Fibroblast of skin of right quadriceps (primary cell): ENCODE data around the gene STX18.
"Not testable (repeated sequence)": the region's sequence is repeated elsewhere in the genome, so short reads cannot be mapped to it uniquely, and the experiment has no call there.

Experiments used
- DNase-seq: peaks from one replicate; pipeline ENCODE4 v3.0.0-alpha.2; 2013

Gene STX18

DNA sequence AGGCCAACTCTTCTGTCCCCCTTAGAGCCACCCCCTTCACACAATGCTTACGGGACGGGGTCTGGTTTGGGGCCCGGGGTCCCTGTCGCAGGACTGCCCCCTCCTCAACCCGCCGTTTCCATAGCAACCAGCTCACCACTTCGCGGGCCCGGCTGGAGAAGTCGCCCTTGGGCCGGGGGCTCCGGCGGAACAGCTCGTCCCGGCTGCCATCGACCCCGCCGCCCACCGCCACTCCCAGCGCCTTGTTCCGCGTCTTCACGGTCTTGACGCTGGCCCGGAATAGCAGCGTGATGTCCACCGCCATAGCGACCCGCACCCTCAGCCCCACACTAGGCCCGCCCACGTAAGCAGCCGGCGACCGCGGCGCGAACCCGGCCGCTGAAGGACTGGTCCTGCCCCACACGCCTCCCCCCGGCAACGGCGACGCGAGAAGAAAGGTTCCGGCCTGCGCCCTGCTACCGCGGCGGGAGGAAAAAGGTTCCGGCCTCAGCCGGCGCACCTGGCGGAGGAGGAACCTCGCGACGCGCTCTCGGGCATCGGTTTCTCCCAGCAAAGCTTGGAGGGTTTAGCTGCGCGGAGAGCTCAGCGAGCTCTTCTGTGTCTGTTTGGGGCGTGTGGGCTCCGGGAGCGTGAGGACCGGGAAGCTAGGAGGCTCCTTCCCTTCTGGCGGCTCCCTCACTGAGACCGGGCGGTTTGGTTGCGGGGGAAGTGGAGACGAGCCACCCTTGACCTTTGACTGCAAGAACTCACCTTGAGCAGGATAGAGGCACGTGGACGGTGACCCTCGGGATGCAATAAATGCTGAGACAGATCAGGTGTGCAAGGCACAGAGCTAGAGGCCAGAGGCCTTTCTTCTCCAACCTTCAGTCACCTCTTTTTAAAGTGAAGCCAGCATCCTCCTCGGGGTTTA is at the start of gene STX18:
STX18 (minus strand) TSS at position 388 of the 910 bp plus-strand sequence; CDS start at position 304, 84 bp downstream.
- DNase-seq = peak; percentile 87

DNA sequence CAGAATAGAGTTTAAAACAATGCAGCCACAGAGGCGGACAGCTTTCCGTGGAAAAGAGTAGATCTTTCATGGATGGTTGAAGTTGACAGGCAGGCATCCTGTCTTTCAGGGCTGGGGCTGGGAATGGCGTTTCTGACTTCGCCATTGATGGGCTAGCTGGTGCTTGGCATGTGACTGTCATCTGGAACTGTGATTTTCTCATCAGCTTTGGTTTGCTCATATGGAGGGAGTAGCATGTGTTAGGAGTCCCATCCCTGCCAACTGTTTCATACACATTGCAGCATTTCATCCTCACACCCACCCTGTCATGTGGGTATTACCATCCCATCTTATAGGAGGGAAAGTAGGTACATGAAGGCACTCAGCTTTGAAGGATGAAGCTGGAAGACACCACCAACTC is 49.2 kb upstream of the STX18 start:
- DNase-seq = no peak

DNA sequence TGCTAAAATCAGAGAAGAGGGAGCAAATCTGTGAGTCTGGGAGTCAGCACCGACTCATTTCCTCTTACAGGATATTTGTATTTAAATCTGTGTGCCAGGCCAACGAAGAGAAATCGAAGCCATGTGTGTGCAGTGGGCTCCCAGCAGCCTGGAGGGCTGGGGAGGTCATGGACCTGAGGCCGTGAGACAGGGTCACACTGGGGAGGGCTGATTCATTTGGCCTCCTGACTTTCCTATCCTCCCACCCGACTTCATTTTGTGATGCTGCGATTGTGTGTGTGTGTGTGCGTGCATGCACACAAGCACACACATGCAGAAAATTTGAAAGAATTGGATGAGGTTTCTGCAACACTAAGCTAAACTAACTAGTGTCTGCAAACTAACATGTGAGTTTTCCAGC is 48.7 kb upstream of the STX18 start:
- peak; percentile 67 for DNase-seq

DNA sequence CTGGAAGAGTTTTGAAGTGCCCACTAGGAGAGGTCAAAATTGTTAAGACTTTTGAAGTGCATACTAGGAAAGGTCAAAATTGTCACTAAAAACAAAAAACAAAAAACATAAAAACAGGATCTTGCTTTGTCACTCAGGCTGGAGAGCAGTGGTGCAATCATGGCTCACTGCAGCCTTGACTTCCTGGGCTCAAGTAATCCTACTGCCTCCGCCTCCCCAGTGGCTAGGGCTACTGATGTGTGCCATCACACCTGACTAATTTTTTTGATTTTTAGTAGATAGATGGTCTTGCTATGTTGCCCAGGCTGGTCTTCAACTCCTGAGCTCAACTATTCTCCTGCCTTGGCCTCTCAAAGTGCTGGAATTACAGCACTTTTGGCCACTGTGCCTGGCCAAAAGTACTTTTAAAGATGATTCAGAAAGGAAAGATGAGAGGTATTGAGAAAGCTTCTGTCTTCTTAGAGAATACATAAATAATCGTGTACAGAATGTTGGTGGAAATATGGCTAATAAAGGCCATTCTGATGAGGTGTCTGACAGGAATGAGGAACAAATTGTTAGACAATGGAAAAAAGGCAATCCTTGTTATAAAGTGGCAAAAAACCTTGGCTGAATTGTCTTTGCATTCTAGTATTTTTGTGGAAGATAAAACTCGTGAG is 43.3 kb upstream of the STX18 start:
- peak; percentile 88 for DNase-seq

DNA sequence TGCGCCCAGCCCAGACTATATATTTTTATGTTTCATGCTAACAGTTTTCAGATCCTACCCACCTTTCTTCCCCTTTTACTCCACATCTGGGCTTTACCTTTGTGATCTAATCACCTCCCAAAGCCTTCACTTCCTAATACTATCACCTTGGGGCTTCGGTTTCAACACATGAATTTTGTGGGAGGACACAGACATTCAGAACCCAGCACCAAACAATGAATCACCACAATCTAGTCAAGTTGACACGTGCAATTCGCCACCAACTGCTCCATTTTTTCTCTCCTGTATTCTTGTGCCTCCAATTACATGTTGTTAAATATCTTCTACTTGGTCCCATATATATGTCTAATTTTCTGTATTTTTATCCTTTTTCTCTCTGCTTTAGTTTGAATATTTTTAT is 41.8 kb upstream of the STX18 start:
- DNase-seq = no peak

DNA sequence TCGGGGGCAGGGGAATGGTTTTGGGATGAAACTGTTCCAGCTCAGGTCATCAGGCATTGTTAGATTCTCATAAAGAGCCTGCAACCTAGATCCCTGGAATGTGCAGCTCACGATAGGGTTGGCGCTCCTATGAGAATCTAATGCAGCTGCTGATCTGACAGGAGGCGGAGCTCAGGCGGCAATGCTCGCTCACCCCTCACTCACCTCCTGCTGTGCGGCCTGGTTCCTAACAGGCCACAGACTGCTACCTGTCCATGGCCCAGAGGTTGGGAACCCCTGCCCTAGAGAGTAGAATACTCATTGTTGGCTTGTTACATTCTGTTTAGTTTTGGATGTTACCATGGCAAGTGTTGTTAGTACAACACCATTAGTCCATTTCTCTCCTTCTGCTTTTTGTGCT is 40.8 kb upstream of the STX18 start:
- DNase-seq = no peak

DNA sequence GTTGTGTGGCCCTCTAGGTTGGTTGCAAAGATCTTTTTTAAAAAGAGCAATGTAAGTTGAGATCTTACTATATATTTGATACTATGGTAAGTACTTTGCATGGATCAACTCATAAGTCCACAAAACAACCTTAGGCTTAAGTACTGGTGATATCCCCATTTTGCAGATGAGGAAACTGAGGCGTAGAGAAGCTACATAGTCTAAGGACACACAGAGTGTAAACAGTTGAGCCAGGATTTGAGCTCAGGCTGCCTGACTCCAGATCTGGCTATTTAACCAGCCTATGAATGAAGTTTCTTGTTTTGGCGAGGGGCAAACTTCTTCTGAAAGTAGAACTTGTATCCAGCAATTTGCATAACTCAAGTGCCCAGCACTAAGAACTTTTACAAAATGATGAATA is 38.6 kb upstream of the STX18 start:
- DNase-seq = no peak

DNA sequence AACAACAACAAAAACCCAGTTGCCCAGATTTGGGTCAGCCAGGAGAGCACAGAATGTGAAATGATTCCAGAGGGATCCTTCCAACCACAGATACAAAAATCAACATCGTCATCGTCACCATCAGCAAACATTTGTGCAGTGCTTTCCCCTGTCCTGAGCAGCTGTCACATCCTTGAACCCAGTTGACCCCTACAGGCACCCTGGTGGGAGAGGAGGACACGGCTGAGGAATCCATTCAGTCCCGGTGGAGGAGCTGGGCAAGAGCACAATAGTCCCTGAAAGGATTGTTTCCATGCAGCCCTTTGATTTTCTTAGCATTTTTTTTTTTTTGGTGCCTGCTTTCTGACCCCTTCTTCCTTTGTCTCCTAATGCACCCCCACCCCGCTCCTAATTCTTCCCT is 37.1 kb upstream of the STX18 start:
- no peak for DNase-seq

DNA sequence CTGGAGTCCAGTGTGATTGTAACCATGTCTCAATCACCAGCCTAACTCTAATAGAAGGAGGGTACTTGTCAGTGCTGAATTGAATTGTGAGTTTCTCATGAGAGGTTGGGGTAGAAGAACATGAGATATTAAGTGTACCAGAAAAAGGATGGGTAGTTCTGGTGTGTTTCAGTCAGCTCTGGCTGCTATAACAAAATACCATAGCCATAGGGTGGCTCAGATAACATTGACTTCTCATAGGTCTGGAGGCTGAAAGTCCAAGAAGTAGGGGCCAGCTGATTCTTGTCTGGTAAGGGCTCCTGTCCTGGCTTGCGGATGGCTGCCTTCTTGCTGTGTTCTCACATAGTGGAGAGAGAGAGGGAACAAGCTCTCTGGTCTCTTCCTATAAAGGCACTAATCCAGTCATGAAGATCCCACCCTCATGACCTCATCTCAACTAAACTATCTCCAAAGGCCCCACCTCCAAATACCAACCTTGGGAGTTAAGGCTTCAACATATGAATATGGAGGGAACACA is 35.6 kb upstream of the STX18 start:
- no peak for DNase-seq

DNA sequence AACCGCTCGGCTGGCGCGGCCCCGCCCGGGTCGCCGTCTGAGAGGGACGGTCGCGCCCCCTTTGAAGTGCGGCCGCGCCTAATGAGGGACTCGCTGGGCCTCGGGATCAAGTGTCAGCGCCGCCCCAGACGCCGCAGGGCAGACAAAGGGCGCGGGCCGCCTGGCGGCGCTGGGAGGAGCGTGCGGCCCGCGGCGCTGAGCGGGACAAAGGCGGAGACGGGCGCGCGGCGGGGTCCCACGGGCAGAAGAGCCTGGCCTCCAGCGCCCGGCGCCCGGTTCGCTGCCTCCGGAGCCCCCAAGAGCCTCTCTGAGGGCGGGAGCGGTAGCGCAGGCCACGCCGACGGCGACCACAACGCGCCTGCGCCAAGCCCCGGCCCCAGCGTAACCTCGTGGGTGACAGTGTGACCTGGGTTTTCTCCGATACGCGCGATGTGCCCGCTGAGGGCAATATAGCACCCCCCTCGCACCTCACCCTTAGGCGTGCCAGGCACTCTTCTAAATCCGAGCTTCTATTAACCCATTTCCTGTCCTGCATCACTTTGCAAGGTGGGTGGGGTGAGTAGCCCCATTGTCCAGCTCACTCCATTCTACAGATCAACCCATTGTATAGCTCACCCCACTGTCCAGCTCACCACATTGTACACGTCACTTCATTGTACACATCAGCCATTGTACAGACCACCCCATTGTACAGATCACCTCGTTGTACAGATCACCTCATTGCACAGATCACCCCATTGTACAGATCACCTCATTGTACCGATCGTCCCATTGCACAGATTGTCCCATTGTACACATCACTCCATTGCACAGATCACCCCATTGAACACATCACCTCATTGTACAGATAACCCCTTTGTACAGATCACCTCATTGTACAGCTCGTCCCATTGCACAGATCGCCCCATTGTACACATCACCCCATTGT is 33.7 kb upstream of the STX18 start:
- DNase-seq = peak; percentile 56

DNA sequence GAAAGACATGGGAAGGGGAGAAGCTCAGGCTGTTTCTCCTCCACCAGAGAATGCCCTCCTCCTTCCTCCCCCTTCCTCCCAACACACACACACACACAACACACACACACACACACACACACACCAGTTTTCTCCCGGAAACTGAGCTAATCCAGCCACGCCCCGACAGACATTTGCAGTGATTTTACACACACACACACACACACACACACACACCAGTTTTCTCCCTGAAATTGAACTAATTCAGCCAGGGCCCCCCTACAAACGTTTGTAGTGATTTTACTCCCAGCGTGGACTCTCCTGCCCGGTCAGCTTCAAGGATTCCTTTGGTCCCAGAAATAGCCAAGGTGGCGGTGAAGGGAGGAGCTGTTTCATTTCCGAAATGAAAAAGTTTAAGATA is 32.9 kb upstream of the STX18 start:
- peak; percentile 85 for DNase-seq

DNA sequence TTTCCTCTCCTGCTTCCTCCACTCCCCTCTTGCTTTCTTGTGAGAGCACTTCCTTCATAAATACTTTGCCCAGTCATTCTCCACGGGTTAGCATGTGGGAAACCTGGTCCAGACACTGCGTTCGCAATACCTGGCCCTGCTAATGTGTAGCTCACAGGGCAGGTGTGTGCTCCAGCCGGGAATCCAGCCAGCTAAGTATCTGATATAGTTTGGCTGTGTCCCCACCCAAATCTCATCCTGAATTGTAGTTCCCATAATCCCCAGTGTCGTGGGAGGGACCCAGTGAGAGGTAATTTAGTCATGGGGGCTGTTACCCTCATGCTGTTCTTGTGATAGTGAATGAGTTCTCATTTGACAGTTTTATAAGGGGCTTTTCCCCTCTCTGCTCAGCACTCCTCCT is 32.2 kb upstream of the STX18 start:
- no peak for DNase-seq

DNA sequence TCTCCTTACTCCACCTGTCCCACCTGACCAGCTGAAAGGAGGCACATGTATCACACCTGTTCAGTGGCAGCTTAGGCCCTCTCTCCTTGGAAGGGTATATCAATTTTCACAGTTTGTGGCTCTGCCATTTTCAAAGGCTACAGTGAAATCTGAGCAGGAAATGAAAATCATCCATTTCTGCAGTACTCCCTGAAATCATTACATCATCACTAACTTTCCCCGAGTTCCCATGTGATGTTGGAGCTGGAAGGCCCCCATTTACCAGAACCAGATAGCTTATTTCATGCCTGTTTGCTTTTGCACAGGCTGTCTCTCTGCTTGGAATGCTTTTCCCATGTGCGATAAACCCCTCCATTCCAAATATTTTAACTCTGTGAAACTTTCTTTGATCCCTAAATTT is 31.0 kb upstream of the STX18 start:
- DNase-seq = no peak

DNA sequence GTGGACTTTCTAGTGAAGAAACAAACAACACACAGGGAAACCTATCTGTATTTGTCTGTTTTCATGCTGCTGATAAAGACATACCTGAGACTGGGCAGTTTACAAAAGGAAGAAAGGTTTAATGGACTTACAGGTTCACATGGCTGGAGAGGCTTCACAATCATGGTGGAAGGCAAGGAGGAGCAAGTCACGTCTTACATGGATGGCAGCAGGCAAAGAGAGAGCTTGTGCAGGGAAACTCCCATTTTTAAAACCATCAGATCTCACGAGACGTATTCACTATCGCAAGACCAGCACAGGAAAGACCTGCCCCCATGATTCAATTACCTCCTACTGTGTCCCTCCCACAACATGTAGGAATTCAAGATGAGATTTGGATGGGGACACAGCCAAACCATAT is 28.0 kb upstream of the STX18 start:
- not testable (repeated sequence) for DNase-seq

DNA sequence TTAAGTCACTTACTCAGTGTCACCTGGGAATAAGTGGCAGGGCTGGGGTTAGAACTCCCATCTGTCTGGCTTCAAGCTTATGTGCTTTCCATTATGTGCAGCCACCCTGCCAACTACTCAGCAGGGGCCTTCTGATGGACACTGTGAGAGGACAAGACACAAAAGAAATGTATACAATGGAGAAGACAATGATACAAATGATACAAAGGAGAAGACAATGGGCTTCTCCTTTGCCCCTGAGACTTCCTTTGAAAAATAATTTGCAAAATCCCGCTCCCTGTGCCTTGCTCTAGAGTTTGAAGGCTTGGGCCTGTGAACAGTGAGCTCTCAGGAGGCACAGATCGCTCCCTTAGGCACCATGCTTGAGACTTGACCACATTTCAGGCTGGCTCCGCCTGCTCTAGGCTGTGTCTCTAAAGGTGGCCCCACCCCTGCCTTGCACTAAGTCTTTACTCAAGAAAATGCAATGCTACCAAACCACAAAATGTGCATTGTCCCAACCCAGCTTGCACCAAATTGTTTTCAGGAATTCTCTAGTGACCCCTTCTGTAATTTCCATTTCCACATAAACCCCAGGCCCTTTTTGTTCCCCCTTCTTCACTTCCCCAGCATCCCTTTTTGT is 27.1 kb upstream of the STX18 start:
- peak; percentile 22 for DNase-seq

DNA sequence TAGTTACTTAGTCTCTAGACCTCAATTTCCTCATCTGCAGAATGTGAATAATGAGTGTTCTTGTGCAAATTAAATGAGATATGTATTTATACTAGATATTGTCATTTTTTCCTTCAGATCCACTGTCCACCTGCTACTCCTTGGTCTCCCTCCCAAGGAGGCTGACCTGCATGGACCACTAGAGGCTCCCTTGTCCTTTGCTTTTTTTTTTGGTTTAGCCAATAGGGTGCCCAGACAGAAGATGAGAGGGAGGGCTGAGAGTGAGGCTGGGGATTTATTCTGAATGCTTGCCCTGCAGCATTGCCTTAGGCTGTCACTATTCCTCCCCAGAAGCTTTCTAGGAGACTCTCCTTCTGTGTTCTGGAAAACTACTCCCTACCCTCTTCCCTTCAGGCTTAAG is 24.5 kb upstream of the STX18 start:
- not testable (repeated sequence) for DNase-seq

DNA sequence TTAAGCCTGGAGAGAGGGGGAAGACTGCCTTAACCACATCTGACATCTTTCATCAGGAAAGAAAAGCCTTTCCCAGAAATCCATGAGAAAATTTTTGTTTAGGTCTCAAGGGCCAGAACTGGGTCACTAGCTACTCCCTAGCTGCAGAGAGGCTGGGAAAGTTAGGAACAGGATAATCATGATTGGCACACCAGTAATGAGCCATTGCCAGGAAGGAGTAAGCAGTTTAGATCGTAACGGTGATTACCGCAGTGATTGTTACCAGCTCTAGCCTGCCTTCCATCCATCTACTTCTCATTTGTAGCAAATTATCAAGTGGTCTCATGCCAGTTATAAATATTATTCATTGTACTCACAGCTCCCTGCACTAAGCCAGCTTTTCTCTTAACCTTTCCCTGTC is 22.7 kb upstream of the STX18 start:
- no peak for DNase-seq

DNA sequence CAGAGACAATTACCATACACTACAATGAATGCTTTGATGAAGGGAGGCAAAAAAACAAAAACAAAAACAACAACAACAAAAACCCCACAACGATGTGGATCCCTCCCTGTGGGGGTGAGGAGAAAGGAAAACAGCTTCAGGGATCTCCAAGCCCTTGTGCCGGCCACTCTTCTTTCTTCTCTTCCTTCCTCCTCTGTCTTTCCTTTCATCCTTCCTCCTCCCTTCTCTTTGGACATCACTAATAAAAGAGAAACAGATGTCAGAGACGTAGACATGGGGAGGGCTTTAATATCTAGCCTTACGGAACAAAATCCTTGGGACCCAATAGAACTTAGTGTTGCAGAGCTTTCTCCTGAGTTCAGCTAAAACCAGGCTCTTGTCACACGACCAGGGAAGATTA is 18.8 kb upstream of the STX18 start:
- no peak for DNase-seq

DNA sequence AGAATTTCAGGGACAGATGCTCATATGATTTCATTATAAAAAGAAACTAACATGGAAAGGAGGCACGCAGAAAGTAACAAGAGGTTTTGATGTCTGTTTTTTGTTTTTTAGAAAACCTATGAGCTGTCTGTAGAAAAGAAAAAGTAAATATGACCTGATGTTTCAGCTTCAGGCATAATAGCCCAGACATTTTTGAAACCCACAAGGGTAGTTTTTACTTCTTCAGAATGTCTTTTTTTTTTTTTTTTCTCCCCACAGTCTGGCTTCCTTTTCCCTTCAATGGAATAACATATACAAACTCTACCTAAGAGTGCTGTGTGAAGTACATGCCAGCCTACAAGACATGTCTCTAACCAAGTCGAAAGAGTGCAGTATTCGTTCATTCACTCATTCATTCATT is 18.3 kb upstream of the STX18 start:
- no peak for DNase-seq

DNA sequence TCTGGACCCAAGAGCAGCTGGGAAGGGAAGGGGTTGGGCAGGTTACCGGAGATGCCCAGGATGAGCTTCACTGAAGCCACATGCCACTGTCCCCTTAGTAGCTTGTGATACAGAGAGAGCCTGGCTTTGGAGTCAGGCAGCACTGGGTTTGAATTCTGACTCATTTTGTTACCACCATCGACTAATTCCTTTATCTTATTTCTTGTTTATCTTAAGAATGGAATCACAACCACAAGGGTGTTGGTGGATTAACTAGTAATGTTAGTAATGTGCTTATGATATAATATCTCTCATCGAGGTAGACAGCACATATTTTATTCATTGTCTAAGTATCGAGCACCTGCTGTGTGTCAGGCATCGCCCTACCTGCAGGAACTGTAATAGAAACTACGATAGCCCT is 17.7 kb upstream of the STX18 start:
- peak; percentile 38 for DNase-seq

DNA sequence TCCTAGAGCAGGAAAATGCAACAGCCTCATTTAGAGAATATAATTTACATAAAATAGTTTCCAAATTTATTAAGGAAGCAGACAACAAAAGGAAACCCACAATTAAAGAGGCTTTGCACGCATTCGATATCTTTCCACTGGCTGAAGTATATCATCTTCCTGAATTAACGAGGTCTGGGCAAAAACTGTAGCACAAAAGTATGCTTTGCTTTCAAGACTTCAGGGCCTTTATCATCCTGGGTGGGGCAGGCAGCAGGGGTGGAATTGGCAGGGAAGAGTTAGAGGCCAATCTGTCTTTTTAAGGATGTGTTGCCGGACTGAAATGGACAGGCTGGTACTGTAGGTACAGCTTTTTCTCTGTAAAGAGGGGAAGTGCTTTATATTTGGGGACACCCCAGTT is 17.0 kb upstream of the STX18 start:
- DNase-seq = no peak

DNA sequence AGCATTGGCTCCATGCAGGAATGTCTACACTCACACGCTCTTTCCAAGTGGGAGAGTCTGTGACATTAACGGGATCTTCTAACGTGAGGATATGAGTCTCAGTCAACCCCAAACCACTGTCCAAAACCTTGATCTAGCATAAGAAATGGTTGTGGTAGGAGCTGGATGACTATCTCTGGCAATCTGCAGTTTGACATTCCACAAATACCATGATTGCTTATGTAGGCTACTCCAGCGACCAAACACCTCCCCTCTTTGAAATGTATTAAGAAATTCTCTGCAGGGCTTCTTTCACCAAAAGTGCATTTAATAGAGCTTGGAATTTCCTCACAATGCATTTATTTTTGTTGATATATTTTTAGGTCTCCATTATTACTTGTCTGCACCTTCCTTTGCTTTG is 14.1 kb upstream of the STX18 start:
- DNase-seq = peak; percentile 93

DNA sequence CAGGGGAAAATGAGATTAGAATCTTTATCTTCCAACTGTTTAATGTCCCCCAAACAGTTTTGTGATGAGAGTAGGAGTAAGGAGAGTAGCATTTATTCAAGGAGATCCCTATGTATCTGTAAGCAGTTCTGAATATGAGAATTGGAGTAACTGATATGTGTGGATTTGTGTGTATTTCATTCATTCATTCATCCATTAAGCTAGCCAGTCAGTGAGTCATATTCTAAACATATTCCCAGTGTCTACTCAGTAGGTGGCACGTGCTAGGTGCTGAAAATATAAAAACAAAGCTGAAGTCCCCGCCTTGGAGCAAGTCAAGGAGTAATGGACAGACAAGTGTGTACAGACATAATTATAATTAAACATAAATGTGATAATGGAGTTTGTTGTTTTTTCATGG is 12.4 kb upstream of the STX18 start:
- DNase-seq = no peak
